ENCODE data around the gene SIL1. TPM values are rescaled to one million over a fixed set of nuclear protein-coding genes. Genes with fewer than 3 reads are reported as not detected.

The SIL1 gene
- polyA plus RNA-seq, 1 donor (not counting 4 experiments of a cell fraction or from before 2014, with no cell fraction given) = 45.4 TPM

DNA sequence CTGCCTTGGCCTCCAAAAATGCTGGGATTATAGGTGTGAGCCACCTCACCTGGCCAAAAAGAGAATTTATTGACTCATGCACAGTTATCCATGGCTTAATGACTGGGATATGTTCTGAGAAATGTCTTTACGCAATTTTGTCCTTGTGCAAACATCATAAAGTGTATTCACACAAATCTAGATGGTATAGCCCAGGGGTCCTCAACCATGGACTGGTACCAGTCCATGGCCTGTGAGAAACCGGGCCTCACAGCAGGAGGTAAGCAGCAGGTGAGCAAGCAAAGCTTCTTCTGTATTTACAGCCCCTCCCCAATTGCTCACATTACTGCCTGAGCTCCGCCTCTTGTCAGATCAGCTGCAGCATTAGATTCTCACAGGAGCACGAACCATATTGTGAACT, 12.4 kb upstream of the SIL1 start:
- dilution Hi-C loops (cut with MboI; ENCODE audit: extremely low pct_ligation_motif_present, low sequenced_read_pairs) = no loop called here
- no peak for DNase-seq (ENCODE audit: low read depth, low spot score)

GRCh38 chr5:139207297-139208000, 9.3 kb upstream of the SIL1 start:
- FAIRE-seq = no peak
- TF ChIP-seq, protein P1, sequence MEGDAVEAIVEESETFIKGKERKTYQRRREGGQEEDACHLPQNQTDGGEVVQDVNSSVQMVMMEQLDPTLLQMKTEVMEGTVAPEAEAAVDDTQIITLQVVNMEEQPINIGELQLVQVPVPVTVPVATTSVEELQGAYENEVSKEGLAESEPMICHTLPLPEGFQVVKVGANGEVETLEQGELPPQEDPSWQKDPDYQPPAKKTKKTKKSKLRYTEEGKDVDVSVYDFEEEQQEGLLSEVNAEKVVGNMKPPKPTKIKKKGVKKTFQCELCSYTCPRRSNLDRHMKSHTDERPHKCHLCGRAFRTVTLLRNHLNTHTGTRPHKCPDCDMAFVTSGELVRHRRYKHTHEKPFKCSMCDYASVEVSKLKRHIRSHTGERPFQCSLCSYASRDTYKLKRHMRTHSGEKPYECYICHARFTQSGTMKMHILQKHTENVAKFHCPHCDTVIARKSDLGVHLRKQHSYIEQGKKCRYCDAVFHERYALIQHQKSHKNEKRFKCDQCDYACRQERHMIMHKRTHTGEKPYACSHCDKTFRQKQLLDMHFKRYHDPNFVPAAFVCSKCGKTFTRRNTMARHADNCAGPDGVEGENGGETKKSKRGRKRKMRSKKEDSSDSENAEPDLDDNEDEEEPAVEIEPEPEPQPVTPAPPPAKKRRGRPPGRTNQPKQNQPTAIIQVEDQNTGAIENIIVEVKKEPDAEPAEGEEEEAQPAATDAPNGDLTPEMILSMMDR (optimal IDR thresholded peaks at IDR 0.05 in 1 of 3, IDR thresholded peaks at IDR 0.05 in 1 of 3, conservative IDR thresholded peaks at IDR 0.05 in 1 of 3; ENCODE audit: extremely low read depth in 1 of 3, insufficient read depth in 2 of 3, low read length in 3 of 3) = no peak
- no peak for TF ChIP-seq EZH2 (IDR thresholded peaks at IDR 0.05; ENCODE audit: low read length)

More for the DNA sequence above, 12.4 kb upstream of the SIL1 start:
- Histone ChIP-seq H3K36me3 (ENCODE audit: control insufficient read depth in 2 of 2, extremely low read depth in 1 of 2, insufficient read depth in 2 of 2, low read length in 2 of 2) (no peaks in the 10 kb centered on the region), H3K4me2 (ENCODE audit: control insufficient read depth, extremely low read depth, insufficient read depth, low read depth, low read length) (no peak overlapping the region), H3K9me3 (ENCODE audit: control insufficient read depth, low read depth, low read length) (no peaks in the 10 kb centered on the region), H3K27ac (ENCODE audit: control insufficient read depth, insufficient read depth, low read length) (no peak overlapping the region), H4K20me1 (ENCODE audit: control insufficient read depth, extremely low read depth, insufficient read depth, low read length) (no peaks in the 10 kb centered on the region), H3K27me3 (ENCODE audit: control insufficient read depth, extremely low read depth, insufficient read depth, low read length) (no peaks in the 10 kb centered on the region), H3K9ac (ENCODE audit: control insufficient read depth, extremely low read depth, insufficient read depth, low read length) (no peak overlapping the region), H3K79me2 (ENCODE audit: control insufficient read depth, insufficient read depth, low read length) (no peaks in the 10 kb centered on the region), H3K4me1 (ENCODE audit: control insufficient read depth, extremely low read depth, insufficient read depth, low read length) (no peaks in the 10 kb centered on the region), H3K4me3 (ENCODE audit: control insufficient read depth in 2 of 3, extremely low read depth in 1 of 3, insufficient read depth in 2 of 3, low read depth in 1 of 3, low read length in 3 of 3) (no peak overlapping the region), H3K9me1 (ENCODE audit: control insufficient read depth, extremely low read depth, insufficient read depth, low read length) (no peaks in the 10 kb centered on the region), H2AFZ (ENCODE audit: control insufficient read depth, low read length) (no peak overlapping the region)
- TF ChIP-seq EZH2 (IDR thresholded peaks at IDR 0.05; ENCODE audit: low read length) = no peak
- TF ChIP-seq, protein P1 (optimal IDR thresholded peaks at IDR 0.05 in 1 of 3, IDR thresholded peaks at IDR 0.05 in 1 of 3, conservative IDR thresholded peaks at IDR 0.05 in 1 of 3; ENCODE audit: extremely low read depth in 1 of 3, insufficient read depth in 2 of 3, low read length in 3 of 3) = no peak
- no peak for FAIRE-seq

More at GRCh38 chr5:139207297-139208000, 9.3 kb upstream of the SIL1 start:
- no peak overlapping the region for H3K4me2 ChIP-seq (ENCODE audit: control insufficient read depth, extremely low read depth, insufficient read depth, low read depth, low read length)
- no peak for DNase-seq (ENCODE audit: low read depth, low spot score)
- H3K9ac ChIP-seq (ENCODE audit: control insufficient read depth, extremely low read depth, insufficient read depth, low read length) = no peak overlapping the region
- H2AFZ ChIP-seq (ENCODE audit: control insufficient read depth, low read length) = no peak overlapping the region
- H4K20me1 ChIP-seq (ENCODE audit: control insufficient read depth, extremely low read depth, insufficient read depth, low read length) = no peaks in the 10 kb centered on the region
- no peaks in the 10 kb centered on the region for H3K9me3 ChIP-seq (ENCODE audit: control insufficient read depth, low read depth, low read length)
- no peaks in the 10 kb centered on the region for H3K27me3 ChIP-seq (ENCODE audit: control insufficient read depth, extremely low read depth, insufficient read depth, low read length)
- no peak overlapping the region for H3K4me3 ChIP-seq (ENCODE audit: control insufficient read depth in 2 of 3, extremely low read depth in 1 of 3, insufficient read depth in 2 of 3, low read depth in 1 of 3, low read length in 3 of 3)
- no peaks in the 10 kb centered on the region for H3K9me1 ChIP-seq (ENCODE audit: control insufficient read depth, extremely low read depth, insufficient read depth, low read length)
- H3K4me1 ChIP-seq (ENCODE audit: control insufficient read depth, extremely low read depth, insufficient read depth, low read length) = no peaks in the 10 kb centered on the region
- no peaks in the 10 kb centered on the region for H3K36me3 ChIP-seq (ENCODE audit: control insufficient read depth in 2 of 2, extremely low read depth in 1 of 2, insufficient read depth in 2 of 2, low read length in 2 of 2)
- dilution Hi-C loops (cut with MboI; ENCODE audit: extremely low pct_ligation_motif_present, low sequenced_read_pairs) = no loop called here
- H3K79me2 ChIP-seq (ENCODE audit: control insufficient read depth, insufficient read depth, low read length) = no peaks in the 10 kb centered on the region
- no peak overlapping the region for H3K27ac ChIP-seq (ENCODE audit: control insufficient read depth, insufficient read depth, low read length)
